HG03196 (cell line): ENCODE results near the gene ADAMTS16.

Experiments used
- ATAC-seq: cut with Tn5 transposase; IDR thresholded peaks from one replicate; pipeline ENCODE4 v1.9.1; 2021; ENCODE audit not compliant: unreplicated experiment

The ADAMTS16 gene

DNA sequence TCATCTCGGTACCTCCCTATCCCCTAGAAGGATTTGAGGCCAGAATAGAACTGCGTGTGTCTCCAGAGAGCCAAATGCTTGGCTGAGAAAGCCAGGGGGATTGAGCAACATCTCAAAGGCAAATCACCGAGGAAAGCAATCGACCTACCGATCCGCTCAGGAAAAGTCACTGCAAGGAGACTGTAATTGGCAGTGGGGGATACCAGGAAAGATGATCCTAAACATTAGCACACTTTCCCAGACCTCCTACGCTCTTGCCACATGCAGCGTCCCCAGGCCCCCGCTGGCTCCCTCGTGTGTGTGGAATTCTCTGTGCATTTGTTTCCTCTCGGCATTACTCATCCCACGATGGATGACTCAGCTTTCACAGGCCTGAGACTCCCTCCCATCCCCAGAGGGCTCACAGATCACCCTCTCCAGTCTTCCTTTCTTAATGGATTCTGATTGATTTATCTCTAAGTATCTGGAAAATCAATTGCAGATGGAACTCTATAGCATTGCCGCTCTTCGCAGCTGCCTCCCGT lies 200.1 kb downstream of the ADAMTS16 start:
- ATAC-seq: no peak

DNA sequence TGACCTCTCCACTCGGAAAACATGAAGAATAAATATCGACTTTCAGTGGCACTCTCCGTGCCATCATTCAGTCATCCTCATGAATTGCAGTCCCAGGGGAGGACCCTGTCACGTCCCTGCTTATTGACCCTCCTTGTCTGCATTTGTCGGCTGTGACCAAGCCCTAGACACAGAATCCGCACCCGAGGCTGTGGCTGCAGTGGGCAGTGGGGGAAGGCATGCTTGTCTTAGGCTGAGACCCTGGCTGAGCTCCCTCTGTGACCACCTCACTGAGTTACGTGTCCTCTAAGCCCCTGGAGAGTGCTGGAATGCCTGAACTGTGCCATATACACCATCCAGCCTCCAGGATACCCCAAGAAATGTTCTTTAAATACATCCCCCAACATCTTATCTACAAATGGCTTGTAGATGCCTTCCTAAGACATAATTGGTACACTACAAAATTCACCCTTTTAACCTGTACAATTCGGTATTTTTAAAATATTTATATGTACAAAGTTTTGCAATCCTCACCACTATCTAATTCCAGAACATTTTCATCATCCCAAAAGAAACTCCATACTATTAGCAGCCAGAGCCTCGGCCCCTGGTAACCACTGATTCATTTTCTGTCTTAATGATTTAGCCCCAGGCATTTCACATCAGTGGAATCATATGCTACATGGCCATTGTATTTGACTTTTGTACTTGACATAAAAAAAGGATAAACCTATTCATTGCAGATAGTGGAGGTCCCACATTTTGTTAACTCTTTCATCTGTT lies 201.6 kb downstream of the ADAMTS16 start:
- no peak for ATAC-seq

DNA sequence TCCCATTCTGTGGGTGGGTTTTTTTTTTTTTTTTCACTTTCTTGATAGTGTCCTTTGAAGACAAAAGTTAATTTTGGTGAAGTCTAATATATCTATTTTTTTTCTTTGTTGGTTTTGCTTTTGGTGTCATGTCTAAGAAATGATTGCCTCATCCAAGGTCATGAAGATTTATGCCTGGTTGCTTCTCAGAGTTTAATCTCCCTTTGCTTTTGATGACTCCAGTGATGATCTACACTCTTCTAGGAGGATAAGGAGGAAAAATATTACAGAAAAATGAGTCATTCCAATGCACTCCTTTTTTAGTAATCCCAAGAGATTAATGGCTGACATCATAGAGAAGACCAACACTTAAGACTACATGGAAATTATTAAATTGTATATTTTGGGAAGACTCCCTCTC lies 202.7 kb downstream of the ADAMTS16 start:
- no peak for ATAC-seq

DNA sequence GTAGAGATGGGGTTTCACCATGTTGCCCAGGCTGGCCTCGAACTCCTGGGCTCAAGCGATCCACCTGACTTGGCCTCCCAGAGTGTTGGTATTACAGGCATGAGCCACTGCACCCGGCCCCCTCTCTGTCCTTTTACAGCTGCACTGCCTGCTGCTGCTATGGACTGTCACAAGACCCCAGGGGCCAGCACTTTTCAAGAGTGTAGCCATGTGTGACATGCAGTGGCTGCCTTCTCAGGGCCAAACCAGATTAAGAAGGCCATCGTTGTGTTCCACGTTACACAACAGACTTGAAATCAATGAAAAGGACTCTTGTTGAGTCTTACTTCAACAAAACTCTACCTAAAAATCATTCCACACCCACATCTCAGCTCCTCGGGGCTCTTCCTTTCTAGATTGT lies 203.4 kb downstream of the ADAMTS16 start:
- no peak for ATAC-seq

DNA sequence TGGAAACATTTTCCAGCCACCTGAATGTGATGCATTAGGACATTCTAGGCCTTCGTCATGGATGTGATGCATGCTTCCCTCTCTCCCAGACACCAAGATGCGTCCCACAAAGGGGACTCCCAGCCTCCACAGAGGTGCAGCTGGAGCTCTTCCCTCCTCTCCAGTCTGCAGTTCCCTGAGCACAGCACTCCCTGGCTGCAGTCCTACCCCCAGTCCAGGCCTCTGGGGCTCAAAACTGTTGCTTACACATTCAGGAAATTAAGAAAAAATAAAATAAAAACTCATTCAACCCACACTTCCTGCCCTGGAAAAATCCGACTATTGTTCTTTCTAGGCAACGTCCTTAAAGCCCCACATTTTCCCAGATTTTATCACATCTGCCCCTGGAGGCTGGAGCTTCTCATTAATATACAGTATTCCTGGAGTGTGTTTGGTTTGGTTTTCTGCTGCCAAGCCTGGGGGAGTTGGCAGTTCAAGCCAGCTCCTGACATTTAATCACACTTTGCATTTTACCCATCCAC lies 204.0 kb downstream of the ADAMTS16 start:
- no peak for ATAC-seq

DNA sequence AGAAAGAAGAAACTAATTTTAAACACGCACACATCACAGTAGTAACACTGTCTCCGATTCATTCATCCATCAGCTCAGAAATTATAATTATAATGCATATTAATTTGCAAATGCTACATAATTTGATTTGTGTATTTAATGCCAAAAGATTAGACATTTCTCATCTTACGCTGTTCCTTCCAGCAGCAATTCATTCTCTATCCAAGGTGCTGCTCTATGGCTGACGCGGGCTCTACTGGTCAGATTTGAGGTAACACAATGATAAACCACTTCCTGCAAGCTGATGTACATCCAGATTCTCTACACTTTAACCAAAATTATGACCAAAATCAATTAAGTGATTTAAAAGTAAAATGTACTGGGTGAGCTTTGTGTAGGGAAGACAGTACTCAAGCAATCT lies 204.5 kb downstream of the ADAMTS16 start:
- no peak for ATAC-seq

GRCh38 chr5:5347442-5347841 lies 207.3 kb downstream of the ADAMTS16 start:
- ATAC-seq: no peak

DNA sequence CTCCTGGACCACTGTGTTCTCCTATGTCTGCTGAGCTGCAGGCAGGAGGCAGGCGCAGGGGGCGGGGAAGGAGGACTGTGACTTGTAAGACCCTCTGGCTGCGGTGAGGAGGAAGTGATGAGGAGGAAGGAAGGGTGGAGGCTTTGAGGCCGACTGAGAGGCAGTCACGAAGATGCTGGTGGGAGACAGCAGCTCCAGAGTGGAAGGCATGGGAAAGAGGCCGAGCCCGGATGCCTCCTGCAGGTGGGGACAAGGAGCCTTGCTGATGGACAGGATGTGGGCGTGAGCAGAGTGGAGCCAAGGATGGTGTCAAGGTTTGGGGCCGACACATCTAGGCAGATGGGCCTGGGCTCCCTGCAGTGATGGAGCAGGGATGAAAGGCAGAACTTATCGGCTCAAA lies 208.0 kb downstream of the ADAMTS16 start:
- ATAC-seq: no peak

GRCh38 chr5:5348576-5348975 lies 208.4 kb downstream of the ADAMTS16 start:
- ATAC-seq: no peak

DNA sequence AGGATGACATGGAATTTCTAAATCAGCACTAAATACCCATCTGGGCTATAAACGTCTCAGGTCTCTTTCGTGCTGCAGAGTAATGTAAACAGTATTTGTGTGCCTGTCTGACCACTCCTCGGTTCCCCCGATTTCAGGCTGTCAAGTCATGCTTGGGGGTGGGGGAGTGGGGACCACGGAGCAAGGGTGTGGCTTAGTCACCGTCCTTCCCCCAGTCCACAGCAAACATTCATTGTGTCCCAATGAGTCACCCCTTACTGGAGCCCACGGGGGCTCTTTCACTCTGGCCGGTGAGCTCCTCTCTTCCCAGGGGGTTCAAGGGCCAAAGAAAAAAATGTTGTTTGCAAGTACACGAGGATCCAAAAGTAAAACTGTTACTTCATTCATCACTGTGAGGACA lies 210.0 kb downstream of the ADAMTS16 start:
- no peak for ATAC-seq

GRCh38 chr5:5351288-5351979 lies 211.3 kb downstream of the ADAMTS16 start:
- ATAC-seq: no peak

DNA sequence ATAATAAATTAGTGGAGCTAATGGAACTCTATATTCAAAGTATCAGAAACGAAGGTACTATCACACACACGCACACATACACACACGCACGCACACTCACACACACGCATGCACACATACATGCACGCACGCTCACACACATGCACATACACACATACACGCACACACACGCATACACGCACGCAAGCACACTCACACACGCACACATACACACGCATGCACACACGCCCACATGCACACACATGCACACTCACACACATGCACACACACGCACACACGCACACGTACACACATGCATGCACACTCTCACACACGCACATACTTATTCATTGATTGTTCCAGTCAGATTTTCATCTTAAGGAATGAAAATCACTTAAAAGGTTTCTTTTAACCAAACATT lies 212.5 kb downstream of the ADAMTS16 start:
- ATAC-seq: no peak

- ATAC-seq: no peak
Observed at GRCh38 chr5:5353681-5354080, 213.6 kb downstream of the ADAMTS16 start.

DNA sequence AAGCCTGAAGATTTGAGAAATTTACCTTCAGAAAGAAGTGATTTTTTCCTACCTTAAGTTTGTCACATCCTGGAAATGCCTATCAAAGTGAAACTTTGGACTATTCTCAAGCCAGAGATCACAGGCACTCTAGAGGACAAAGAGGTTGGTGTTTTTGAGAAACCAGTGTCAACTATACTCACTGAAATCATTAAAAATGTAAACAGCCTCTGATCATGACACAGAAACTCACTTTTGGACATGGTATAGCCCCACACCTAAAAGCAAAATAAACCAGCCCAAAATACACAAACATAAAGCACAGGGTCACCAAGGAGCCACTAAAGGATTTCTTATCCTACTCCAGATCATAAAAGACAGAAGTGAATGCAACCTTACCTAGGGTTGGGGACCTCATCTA lies 216.6 kb downstream of the ADAMTS16 start:
- no peak for ATAC-seq

DNA sequence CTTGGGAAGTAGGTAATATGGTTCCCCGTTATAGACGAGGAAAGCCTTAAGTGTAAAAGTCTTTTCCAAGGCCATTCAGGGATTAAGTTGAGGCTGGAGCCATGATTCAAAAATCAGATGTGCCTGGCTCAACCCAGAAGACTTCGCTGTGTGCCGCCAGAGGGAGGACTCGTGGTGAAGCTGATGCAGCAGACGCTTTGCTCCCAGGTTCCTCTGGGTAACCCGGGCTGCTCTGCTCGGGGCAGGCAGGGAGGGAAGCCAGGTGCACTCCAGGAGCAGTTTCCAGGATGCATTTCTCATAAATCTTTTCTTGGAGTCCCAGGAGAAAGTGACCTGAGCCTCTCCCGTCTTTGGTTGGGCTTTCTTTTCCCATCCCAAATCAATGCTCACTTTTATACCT lies 219.5 kb downstream of the ADAMTS16 start:
- no peak for ATAC-seq

DNA sequence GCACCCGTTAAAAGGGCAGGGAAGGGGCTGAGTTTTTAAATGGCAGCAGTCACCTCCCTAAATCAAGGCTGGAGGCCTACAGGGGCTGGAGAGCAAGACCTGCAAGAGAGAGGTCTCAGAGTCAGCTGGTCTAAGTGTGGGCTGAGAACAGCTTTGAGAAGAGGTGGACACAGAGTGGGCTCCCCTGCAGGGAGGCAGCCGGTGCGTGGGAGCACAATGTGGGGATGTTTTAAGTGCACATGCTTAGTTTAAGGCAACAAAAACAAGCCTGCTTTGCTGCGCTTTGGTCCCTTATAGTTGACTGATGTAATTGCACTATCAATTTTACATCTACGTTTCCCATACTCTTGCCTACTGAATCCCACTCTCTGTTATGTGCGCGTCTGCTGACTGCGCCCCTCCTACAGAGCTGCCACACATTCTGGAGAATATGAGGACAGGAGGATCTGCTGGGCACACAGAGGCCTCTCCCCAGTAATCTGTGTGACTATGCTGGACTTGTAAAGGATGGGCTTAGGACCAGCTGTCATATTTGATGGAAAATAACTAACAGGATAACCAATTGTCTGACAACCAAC lies 220.3 kb downstream of the ADAMTS16 start:
- no peak for ATAC-seq

DNA sequence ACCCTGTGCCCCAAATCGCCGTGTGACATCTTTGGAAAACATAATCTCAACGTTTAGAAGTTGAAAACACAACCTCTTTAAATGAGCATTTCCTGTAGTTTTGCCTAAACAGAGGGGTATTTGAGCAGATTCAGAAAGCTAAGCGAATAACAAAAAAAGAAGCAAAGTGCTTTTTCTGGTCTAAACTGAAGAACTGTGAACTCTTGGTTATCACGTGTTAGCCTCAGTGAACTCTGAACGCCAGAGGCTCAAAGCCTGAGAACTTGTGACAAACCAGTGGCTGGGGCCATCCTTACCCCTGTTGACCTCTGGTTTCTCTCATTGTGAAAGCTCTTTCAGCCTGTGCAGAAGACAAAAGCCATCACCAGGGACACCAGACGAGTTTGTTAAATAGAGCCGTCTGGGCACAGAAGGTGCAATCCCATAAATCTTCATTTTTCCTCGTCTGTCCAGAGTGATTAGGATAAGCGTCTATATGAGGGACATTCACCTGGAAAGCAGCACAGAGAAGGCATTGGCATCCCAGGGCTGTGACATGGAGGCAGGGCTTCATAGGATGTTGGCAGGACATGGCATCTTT lies 220.9 kb downstream of the ADAMTS16 start:
- ATAC-seq: no peak

- no peak for ATAC-seq
Observed at GRCh38 chr5:5363045-5363444, 222.9 kb downstream of the ADAMTS16 start.

GRCh38 chr5:5364932-5365331 lies 224.8 kb downstream of the ADAMTS16 start:
- ATAC-seq: no peak

DNA sequence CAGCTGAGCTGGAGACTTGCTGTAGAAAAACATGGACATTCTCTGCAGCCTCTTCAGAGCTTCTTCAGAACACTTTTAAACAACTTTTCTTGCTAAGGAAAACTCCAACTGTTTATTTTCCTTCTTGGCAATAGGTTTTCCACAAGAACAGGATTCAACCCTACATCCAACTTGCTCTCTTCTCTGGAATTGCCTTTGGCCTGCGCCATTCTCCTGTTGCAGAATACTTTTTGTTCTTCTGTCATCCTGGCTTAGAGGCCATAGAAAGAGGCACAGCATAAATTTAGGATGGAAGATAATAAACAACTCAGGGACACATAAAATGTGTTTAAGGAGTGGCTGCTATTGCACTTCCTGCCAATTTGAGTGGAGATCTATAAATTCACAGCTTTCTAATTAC lies 227.6 kb downstream of the ADAMTS16 start:
- ATAC-seq: no peak

- no peak for ATAC-seq
Observed at GRCh38 chr5:5369051-5369605, 229.0 kb downstream of the ADAMTS16 start.
